Thyroid gland (tissue), 4 donors: Measurements from ENCODE around the gene TCOF1. TPM values are rescaled to one million over a fixed set of nuclear protein-coding genes. Genes with fewer than 3 reads are reported as not detected.
A peak's percentile ranks its signal among the peaks of the same experiment; 100 is the strongest.

ENCODE experiments used
- DNase-seq, 2 donors: peaks; one replicate each; pipeline ENCODE4 v3.0.0-alpha.2; 2019
- H3K27ac ChIP-seq, 3 donors: fragments of 200-600 bp; sonication (generic); 1 replicate in 2 of 3; 2 replicates in 1 of 3; pipeline ENCODE4 v1.5.1; 2016 to 2019; ENCODE audit warnings: mild to moderate bottlenecking in 1 of 3, moderate library complexity in 1 of 3
- H3K27me3 ChIP-seq: fragments of 200-600 bp; sonication (generic); one replicate; pipeline ENCODE4 v1.5.1; 2019
- H3K36me3 ChIP-seq, 2 donors: fragments of 200-600 bp; sonication (generic); one replicate each; pipeline ENCODE4 v1.5.1; 2016 to 2019
- H3K4me1 ChIP-seq, 2 donors: fragments of 200-600 bp; sonication (generic); one replicate each; pipeline ENCODE4 v1.5.1; 2017 to 2019
- H3K4me3 ChIP-seq, 3 donors: fragments of 200-600 bp; sonication (generic); replicated peaks in 1 of 3; 1 replicate in 2 of 3; 2 replicates in 1 of 3; pipeline ENCODE4 v1.5.1; 2016; ENCODE audit warnings: mild to moderate bottlenecking in 1 of 3
- H3K9me3 ChIP-seq: fragments of 200-600 bp; sonication (generic); one replicate; pipeline ENCODE4 v1.5.1; 2017
- CTCF ChIP-seq, 6 experiments: fragments of 200-600 bp in 3 of 6; fragments of 450-650 bp in 3 of 6; sonication (generic) in 3 of 6; IDR thresholded peaks; one replicate each; pipeline ENCODE4 v1.5.1; 2016 to 2019; ENCODE audit warnings: antibody characterized with exemption in 6 of 6, mild to moderate bottlenecking in 2 of 6, inconsistent platforms in 1 of 6, moderate library complexity in 1 of 6
- POLR2A ChIP-seq, 2 donors: fragments of 450-650 bp; IDR thresholded peaks; one replicate each; pipeline ENCODE4 v1.6.1; 2017; ENCODE audit warnings: antibody characterized with exemption in 2 of 2, mild to moderate bottlenecking in 2 of 2, moderate library complexity in 1 of 2
- WGBS, 2 donors: methylation state at CpG; one replicate each; pipeline ENCODE4 v1.1.5; 2017; 5-methylcytosine and 5-hydroxymethylcytosine counted together
- intact Hi-C: fragments of 100-400 bp; cut with DNase I; formaldehyde crosslinking; loops from one replicate; pipeline ENCODE4 v1.15.1; 2023
- total RNA-seq, 4 donors: library from RNA; depleted of rRNA; stranded (reverse); fragments of >200 nt; gene quantifications; one replicate each; pipeline ENCODE4 v1.2.3, GENCODE V29; 2016

The TCOF1 gene
- total RNA-seq, 4 donors from 2014 or later: 20.7 to 28.0 (median 25.3) TPM

- no peak for TF ChIP-seq CTCF (IDR thresholded peaks at IDR 0.05)
- no peak for TF ChIP-seq POLR2A (IDR thresholded peaks at IDR 0.05)
- Histone ChIP-seq H3K4me1 (peaks cover 14 to 41% of the 10 kb centered on the region in 2 donors), H3K9me3 (no peaks in the 10 kb centered on the region), H3K27me3 (no peaks in the 10 kb centered on the region), H3K27ac (peak overlapping the region; percentile 78 to 87 (median 86)), H3K36me3 (no peaks in the 10 kb centered on the region), H3K4me3 (peak overlapping the region in 1 of 3 donors; percentile 29)
- intact Hi-C loops: no loop called here
- 12 to 19% methylated on average over 14 to 15 of the region's 15 CpGs for WGBS, 2 donors
- peak; percentile 85 for DNase-seq
Measured at GRCh38 chr5:150409638-150410523, 52.4 kb downstream of the TCOF1 start.

DNA sequence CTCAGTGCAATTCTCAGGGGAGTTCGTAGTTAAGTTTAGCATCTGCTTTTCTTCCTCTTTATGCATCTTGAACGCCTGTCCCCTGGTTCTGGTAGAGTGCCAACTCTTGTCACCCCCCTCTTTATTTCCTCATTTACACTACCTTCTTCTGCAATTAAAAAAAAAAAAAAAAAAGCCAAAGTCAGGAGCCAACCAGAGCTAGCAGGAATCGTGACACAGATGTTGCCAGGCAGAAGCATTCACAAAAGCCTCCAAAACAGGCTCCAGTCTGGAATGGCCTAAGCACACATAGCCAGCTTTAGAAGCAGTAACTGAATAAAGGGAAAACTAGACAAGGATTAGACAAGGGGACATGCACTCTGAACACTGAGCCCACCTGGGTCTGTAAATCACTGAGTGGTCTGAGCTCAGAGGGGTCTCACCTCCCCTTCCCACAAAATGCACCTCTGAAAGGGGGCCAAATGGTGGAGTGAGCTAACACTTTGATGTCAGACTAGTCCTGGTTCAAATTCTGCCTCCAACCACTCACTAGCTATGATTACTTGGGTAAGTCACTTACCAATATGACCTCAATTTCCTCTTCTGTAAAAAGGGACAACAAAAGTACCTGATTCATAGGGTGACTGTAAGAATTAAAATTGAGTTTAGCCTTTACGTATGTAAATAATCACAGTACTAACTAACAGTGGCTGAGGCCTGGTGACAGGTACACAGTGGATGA, 53.2 kb downstream of the TCOF1 start:
- no peaks in the 10 kb centered on the region for H3K27me3 ChIP-seq
- peaks cover 14 to 41% of the 10 kb centered on the region in 2 donors for H3K4me1 ChIP-seq
- no peak for TF ChIP-seq POLR2A (IDR thresholded peaks at IDR 0.05)
- TF ChIP-seq CTCF (IDR thresholded peaks at IDR 0.05): no peak
- WGBS, 2 donors: 28 to 33% methylated on average over 4 of the region's 4 CpGs
- peak overlapping the region in 1 of 3 donors; percentile 29 for H3K4me3 ChIP-seq
- DNase-seq: peak; percentile 76 to 81
- peak overlapping the region; percentile 78 to 87 (median 86) for H3K27ac ChIP-seq
- no peaks in the 10 kb centered on the region for H3K9me3 ChIP-seq
- intact Hi-C loops: no loop called here
- H3K36me3 ChIP-seq: no peaks in the 10 kb centered on the region

- TF ChIP-seq POLR2A (IDR thresholded peaks at IDR 0.05): no peak
- TF ChIP-seq CTCF (IDR thresholded peaks at IDR 0.05): no peak
- intact Hi-C loops: no loop called here
- Histone ChIP-seq H3K27ac (peak overlapping the region; percentile 78 to 87 (median 79)), H3K36me3 (no peaks in the 10 kb centered on the region), H3K27me3 (no peaks in the 10 kb centered on the region), H3K9me3 (no peaks in the 10 kb centered on the region), H3K4me3 (peak overlapping the region in 1 of 3 donors; percentile 29), H3K4me1 (peaks cover 14 to 41% of the 10 kb centered on the region in 2 donors)
- peak; percentile 61 to 64 for DNase-seq
- WGBS, 2 donors: 84 to 90% methylated on average over 5 of the region's 5 CpGs
Measured at GRCh38 chr5:150411245-150411979, 53.9 kb downstream of the TCOF1 start.

- no peaks in the 10 kb centered on the region for H3K9me3 ChIP-seq
- H3K27ac ChIP-seq: peak within 1 kb of the TSS; percentile 78 to 87 (median 79)
- H3K4me1 ChIP-seq: peaks cover 14 to 37% of the 10 kb centered on the region in 2 donors
- H3K4me3 ChIP-seq: peak within 1 kb of the TSS; percentile 2 to 45 (median 29)
- TF ChIP-seq CTCF (IDR thresholded peaks at IDR 0.05) (no peak), POLR2A (IDR thresholded peaks at IDR 0.05) (peak; percentile 7 to 44)
- intact Hi-C loops: no loop called here
- no peaks in the 10 kb centered on the region for H3K27me3 ChIP-seq
- no peaks in the 10 kb centered on the region for H3K36me3 ChIP-seq
- 8 to 9% methylated on average over 13 to 16 of the region's 20 CpGs for WGBS, 2 donors
- DNase-seq: peak; percentile 92 to 94
Measured at GRCh38 chr5:150412319-150413175, 55.0 kb downstream of the TCOF1 start, which contains the start of gene CD74. Gene CD74, minus strand, starts transcription at chr5:150412910. Its CDS starts 161 bp downstream, at chr5:150412749.
